HepG2 (cell line): ENCODE measurements around the gene FAM83C. TPM values are rescaled to one million over a fixed set of nuclear protein-coding genes. Genes with fewer than 3 reads are reported as not detected.

ENCODE experiments used
- ERF ChIP-seq: IDR thresholded peaks from 2 replicates; pipeline ENCODE4 v1.6.1; 2018; ENCODE audit warnings: missing biosample characterization, missing genetic modification reagents
- MEF2D ChIP-seq: sonication (generic); formaldehyde crosslinking; IDR thresholded peaks from 2 replicates; pipeline ENCODE4 v1.5.1; 2020; ENCODE audit warnings: mild to moderate bottlenecking, missing genetic modification reagents
- ZSCAN12 ChIP-seq: sonication (generic); formaldehyde crosslinking; IDR thresholded peaks from 2 replicates; pipeline ENCODE4 v1.9.0; 2021; ENCODE audit warnings: mild to moderate bottlenecking, missing genetic modification reagents
- polyA plus RNA-seq, 8 experiments: library from polyadenylated mRNA; depleted of rRNA in 3 of 8; stranded (reverse) in 7 of 8; unstranded in 1 of 8; fragments of >200 nt; fragmentation: Illumina TruSeq in 4 of 8; extraction: Trizol in 4 of 8; gene quantifications; 2 replicates each; pipeline versions ENCODE4 v1.2.1 to v1.2.3, GENCODE V29; 2011 to 2016; ENCODE audit warnings: low read depth in 4 of 8, missing spikeins in 1 of 8, mixed read lengths in 1 of 8; ENCODE audit not compliant: insufficient read depth in 1 of 8
- total RNA-seq, 5 experiments: library from RNA; depleted of rRNA; stranded (reverse); fragments of >200 nt; fragmentation: Illumina TruSeq; extraction: Trizol; gene quantifications; 2 replicates each; pipeline ENCODE4 v1.2.3, GENCODE V29; 2016; ENCODE audit warnings: low read depth in 1 of 5
- TF ChIP-seq, protein P1 (sequence below): sonication (generic); formaldehyde crosslinking; IDR thresholded peaks from 2 replicates; pipeline ENCODE4 v1.5.1; 2020; ENCODE audit warnings: mild to moderate bottlenecking, missing genetic modification reagents, moderate library complexity
- TF ChIP-seq, protein P2 (sequence below): IDR thresholded peaks from 2 replicates; pipeline ENCODE4 v1.4.0; 2020; ENCODE audit warnings: mild to moderate bottlenecking, missing genetic modification reagents
- TF ChIP-seq, protein P3 (sequence below): sonication (generic); formaldehyde crosslinking; IDR thresholded peaks from 2 replicates; pipeline ENCODE4 v1.4.0; 2020; ENCODE audit warnings: missing genetic modification reagents
- TF ChIP-seq, protein P4 (sequence below): sonication (generic); formaldehyde crosslinking; conservative IDR thresholded peaks from 2 replicates; pipeline ENCODE4 v1.4.0; 2020; ENCODE audit warnings: missing genetic modification reagents
- TF ChIP-seq, protein P5 (sequence below): sonication (generic); formaldehyde crosslinking; IDR thresholded peaks from 2 replicates; pipeline ENCODE4 v1.4.0; 2020; ENCODE audit warnings: missing genetic modification reagents
- TF ChIP-seq, protein P6 (sequence below): sonication (generic); formaldehyde crosslinking; IDR thresholded peaks from 2 replicates; pipeline ENCODE4 v1.8.0; 2022; ENCODE audit warnings: missing genetic modification reagents, mild to moderate bottlenecking, moderate library complexity, borderline replicate concordance

The FAM83C gene
- total and polyA plus RNA-seq, 2 of the 13 experiments (the other 11 are each of a cell fraction or from before 2014, with no cell fraction given), result 0.04 TPM; not detected in 1

DNA sequence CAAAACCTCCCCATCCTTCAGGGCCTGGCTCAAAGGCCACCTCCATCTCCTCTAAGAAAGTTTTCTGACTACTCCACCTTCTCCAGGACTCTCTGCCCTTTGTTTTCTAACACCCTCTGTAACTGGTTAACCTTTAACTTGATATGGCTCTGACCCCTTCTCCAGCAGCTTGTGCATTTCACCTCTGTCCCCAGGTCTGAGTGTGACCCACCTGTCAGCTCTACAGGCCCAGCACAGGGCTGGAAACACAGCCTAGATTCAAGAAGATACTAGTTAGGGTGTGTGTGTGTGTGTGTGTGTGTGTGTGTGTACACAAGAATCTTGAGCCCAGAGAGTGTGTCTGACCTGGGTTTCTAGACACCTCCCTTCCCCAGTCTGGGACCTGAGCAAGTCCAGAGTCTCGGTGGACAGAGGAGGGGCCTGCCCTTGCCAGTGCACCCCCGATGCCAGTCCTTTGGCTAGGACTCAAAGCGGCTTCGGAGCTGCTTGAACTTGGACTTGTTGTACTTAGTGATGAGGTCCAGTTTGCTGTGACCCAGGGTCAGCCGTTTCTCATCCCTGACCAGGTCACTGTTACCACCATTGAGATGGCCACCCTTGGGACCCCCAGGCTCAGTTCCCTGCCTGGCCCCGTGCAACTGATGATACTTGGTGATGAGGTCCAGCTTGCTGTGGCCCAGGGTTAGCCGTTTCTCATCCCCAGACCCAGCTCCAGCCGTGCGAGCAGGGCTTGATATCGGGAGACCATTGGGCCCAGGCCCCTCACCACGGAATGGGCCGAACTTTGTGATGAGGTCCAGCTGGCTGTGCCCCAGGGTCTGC lies 5.9 kb downstream of the FAM83C start (continued):
- TF ChIP-seq, protein P1, sequence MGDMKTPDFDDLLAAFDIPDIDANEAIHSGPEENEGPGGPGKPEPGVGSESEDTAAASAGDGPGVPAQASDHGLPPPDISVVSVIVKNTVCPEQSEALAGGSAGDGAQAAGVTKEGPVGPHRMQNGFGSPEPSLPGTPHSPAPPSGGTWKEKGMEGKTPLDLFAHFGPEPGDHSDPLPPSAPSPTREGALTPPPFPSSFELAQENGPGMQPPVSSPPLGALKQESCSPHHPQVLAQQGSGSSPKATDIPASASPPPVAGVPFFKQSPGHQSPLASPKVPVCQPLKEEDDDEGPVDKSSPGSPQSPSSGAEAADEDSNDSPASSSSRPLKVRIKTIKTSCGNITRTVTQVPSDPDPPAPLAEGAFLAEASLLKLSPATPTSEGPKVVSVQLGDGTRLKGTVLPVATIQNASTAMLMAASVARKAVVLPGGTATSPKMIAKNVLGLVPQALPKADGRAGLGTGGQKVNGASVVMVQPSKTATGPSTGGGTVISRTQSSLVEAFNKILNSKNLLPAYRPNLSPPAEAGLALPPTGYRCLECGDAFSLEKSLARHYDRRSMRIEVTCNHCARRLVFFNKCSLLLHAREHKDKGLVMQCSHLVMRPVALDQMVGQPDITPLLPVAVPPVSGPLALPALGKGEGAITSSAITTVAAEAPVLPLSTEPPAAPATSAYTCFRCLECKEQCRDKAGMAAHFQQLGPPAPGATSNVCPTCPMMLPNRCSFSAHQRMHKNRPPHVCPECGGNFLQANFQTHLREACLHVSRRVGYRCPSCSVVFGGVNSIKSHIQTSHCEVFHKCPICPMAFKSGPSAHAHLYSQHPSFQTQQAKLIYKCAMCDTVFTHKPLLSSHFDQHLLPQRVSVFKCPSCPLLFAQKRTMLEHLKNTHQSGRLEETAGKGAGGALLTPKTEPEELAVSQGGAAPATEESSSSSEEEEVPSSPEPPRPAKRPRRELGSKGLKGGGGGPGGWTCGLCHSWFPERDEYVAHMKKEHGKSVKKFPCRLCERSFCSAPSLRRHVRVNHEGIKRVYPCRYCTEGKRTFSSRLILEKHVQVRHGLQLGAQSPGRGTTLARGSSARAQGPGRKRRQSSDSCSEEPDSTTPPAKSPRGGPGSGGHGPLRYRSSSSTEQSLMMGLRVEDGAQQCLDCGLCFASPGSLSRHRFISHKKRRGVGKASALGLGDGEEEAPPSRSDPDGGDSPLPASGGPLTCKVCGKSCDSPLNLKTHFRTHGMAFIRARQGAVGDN (CRISPR knock-in tag), result peak; percentile 70
- TF ChIP-seq, protein P2, sequence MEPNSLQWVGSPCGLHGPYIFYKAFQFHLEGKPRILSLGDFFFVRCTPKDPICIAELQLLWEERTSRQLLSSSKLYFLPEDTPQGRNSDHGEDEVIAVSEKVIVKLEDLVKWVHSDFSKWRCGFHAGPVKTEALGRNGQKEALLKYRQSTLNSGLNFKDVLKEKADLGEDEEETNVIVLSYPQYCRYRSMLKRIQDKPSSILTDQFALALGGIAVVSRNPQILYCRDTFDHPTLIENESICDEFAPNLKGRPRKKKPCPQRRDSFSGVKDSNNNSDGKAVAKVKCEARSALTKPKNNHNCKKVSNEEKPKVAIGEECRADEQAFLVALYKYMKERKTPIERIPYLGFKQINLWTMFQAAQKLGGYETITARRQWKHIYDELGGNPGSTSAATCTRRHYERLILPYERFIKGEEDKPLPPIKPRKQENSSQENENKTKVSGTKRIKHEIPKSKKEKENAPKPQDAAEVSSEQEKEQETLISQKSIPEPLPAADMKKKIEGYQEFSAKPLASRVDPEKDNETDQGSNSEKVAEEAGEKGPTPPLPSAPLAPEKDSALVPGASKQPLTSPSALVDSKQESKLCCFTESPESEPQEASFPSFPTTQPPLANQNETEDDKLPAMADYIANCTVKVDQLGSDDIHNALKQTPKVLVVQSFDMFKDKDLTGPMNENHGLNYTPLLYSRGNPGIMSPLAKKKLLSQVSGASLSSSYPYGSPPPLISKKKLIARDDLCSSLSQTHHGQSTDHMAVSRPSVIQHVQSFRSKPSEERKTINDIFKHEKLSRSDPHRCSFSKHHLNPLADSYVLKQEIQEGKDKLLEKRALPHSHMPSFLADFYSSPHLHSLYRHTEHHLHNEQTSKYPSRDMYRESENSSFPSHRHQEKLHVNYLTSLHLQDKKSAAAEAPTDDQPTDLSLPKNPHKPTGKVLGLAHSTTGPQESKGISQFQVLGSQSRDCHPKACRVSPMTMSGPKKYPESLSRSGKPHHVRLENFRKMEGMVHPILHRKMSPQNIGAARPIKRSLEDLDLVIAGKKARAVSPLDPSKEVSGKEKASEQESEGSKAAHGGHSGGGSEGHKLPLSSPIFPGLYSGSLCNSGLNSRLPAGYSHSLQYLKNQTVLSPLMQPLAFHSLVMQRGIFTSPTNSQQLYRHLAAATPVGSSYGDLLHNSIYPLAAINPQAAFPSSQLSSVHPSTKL (CRISPR knock-in tag), result peak; percentile 67
- TF ChIP-seq, protein P3, sequence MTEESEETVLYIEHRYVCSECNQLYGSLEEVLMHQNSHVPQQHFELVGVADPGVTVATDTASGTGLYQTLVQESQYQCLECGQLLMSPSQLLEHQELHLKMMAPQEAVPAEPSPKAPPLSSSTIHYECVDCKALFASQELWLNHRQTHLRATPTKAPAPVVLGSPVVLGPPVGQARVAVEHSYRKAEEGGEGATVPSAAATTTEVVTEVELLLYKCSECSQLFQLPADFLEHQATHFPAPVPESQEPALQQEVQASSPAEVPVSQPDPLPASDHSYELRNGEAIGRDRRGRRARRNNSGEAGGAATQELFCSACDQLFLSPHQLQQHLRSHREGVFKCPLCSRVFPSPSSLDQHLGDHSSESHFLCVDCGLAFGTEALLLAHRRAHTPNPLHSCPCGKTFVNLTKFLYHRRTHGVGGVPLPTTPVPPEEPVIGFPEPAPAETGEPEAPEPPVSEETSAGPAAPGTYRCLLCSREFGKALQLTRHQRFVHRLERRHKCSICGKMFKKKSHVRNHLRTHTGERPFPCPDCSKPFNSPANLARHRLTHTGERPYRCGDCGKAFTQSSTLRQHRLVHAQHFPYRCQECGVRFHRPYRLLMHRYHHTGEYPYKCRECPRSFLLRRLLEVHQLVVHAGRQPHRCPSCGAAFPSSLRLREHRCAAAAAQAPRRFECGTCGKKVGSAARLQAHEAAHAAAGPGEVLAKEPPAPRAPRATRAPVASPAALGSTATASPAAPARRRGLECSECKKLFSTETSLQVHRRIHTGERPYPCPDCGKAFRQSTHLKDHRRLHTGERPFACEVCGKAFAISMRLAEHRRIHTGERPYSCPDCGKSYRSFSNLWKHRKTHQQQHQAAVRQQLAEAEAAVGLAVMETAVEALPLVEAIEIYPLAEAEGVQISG (CRISPR knock-in tag), result peak; percentile 93
- TF ChIP-seq ZSCAN12 (CRISPR knock-in tag) (no peak), MEF2D (CRISPR knock-in tag) (0 out of 2 replicates have a peak, but pooled peaks have one; percentile 44), ERF (CRISPR knock-in tag) (peak; percentile 58)
- TF ChIP-seq, protein P4, sequence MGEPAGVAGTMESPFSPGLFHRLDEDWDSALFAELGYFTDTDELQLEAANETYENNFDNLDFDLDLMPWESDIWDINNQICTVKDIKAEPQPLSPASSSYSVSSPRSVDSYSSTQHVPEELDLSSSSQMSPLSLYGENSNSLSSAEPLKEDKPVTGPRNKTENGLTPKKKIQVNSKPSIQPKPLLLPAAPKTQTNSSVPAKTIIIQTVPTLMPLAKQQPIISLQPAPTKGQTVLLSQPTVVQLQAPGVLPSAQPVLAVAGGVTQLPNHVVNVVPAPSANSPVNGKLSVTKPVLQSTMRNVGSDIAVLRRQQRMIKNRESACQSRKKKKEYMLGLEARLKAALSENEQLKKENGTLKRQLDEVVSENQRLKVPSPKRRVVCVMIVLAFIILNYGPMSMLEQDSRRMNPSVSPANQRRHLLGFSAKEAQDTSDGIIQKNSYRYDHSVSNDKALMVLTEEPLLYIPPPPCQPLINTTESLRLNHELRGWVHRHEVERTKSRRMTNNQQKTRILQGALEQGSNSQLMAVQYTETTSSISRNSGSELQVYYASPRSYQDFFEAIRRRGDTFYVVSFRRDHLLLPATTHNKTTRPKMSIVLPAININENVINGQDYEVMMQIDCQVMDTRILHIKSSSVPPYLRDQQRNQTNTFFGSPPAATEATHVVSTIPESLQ (CRISPR knock-in tag), result no peak
- TF ChIP-seq, protein P5, sequence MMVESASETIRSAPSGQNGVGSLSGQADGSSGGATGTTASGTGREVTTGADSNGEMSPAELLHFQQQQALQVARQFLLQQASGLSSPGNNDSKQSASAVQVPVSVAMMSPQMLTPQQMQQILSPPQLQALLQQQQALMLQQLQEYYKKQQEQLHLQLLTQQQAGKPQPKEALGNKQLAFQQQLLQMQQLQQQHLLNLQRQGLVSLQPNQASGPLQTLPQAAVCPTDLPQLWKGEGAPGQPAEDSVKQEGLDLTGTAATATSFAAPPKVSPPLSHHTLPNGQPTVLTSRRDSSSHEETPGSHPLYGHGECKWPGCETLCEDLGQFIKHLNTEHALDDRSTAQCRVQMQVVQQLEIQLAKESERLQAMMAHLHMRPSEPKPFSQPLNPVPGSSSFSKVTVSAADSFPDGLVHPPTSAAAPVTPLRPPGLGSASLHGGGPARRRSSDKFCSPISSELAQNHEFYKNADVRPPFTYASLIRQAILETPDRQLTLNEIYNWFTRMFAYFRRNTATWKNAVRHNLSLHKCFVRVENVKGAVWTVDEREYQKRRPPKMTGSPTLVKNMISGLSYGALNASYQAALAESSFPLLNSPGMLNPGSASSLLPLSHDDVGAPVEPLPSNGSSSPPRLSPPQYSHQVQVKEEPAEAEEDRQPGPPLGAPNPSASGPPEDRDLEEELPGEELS (CRISPR knock-in tag), result peak; percentile 37
- TF ChIP-seq, protein P6, sequence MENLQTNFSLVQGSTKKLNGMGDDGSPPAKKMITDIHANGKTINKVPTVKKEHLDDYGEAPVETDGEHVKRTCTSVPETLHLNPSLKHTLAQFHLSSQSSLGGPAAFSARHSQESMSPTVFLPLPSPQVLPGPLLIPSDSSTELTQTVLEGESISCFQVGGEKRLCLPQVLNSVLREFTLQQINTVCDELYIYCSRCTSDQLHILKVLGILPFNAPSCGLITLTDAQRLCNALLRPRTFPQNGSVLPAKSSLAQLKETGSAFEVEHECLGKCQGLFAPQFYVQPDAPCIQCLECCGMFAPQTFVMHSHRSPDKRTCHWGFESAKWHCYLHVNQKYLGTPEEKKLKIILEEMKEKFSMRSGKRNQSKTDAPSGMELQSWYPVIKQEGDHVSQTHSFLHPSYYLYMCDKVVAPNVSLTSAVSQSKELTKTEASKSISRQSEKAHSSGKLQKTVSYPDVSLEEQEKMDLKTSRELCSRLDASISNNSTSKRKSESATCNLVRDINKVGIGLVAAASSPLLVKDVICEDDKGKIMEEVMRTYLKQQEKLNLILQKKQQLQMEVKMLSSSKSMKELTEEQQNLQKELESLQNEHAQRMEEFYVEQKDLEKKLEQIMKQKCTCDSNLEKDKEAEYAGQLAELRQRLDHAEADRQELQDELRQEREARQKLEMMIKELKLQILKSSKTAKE (CRISPR knock-in tag), result peak; percentile 44
